Activated T-helper 17 cell treated with anti-CD3 and anti-CD28 coated beads, Interleukin-2, amount 50 U/mL, for 72 hours (primary cell): ENCODE data around the gene DUOX2. TPM values are rescaled to one million over a fixed set of nuclear protein-coding genes. Genes with fewer than 3 reads are reported as not detected.
"Not testable (repeated sequence)": the region's sequence is repeated elsewhere in the genome, so short reads cannot be mapped to it uniquely, and the experiment has no call there.

ENCODE experiments used
- ATAC-seq: fragments of 150-1000 bp; cut with Tn5 transposase; replicated peaks from 2 replicates; pipeline ENCODE4 v1.10.0; 2021; ENCODE audit warnings: mild to moderate bottlenecking, moderate library complexity
- H3K27ac Mint-ChIP-seq: one replicate; pipeline ENCODE4 v1.8.0; 2022; ENCODE audit warnings: mixed read lengths
- H3K27me3 Mint-ChIP-seq: one replicate; pipeline ENCODE4 v1.8.0; 2022; ENCODE audit warnings: mixed read lengths
- H3K36me3 Mint-ChIP-seq: one replicate; pipeline ENCODE4 v1.8.0; 2022; ENCODE audit warnings: low read depth, mild to moderate bottlenecking, mixed read lengths
- H3K4me1 Mint-ChIP-seq: one replicate; pipeline ENCODE4 v1.8.0; 2022; ENCODE audit warnings: mixed read lengths
- H3K4me3 Mint-ChIP-seq: one replicate; pipeline ENCODE4 v1.8.0; 2022; ENCODE audit warnings: mild to moderate bottlenecking, mixed read lengths
- H3K9me3 Mint-ChIP-seq: one replicate; pipeline ENCODE4 v1.8.0; 2022; ENCODE audit warnings: mixed read lengths
- total RNA-seq, 2 donors: library from RNA; stranded (reverse); gene quantifications; one replicate each; pipeline ENCODE4 v1.2.3, GENCODE V29; 2022

The DUOX2 gene
- total RNA-seq, 2 donors from 2014 or later = 0.21 TPM; not detected in 1

DNA sequence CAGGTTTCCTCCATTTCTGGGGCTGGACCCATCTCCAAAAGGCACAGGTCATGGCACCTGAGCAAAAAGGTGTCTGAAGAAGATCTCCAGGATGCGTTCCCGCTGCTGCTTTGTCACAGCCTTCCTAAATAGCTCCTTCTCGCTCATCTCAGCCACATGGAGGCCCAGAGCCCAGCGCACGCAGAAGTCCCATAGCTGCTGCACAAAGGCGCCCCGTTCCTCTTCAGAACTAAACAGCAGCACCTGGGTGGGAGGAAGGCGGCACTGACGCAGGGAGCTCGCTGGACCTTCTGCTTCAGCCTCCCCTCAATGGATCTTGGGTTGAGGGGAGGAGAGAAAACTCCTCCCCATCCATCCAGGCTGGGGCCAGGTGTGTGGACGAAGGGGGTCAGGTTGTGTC, 8.4 kb downstream of the DUOX2 start:
- H3K4me3 Mint-ChIP-seq = no peak overlapping the region
- H3K36me3 Mint-ChIP-seq = no peaks in the 10 kb centered on the region
- H3K27ac Mint-ChIP-seq = no peak overlapping the region
- H3K9me3 Mint-ChIP-seq = no peaks in the 10 kb centered on the region
- peaks cover 33% of the 10 kb centered on the region for H3K27me3 Mint-ChIP-seq
- no peak for ATAC-seq
- H3K4me1 Mint-ChIP-seq = no peaks in the 10 kb centered on the region

DNA sequence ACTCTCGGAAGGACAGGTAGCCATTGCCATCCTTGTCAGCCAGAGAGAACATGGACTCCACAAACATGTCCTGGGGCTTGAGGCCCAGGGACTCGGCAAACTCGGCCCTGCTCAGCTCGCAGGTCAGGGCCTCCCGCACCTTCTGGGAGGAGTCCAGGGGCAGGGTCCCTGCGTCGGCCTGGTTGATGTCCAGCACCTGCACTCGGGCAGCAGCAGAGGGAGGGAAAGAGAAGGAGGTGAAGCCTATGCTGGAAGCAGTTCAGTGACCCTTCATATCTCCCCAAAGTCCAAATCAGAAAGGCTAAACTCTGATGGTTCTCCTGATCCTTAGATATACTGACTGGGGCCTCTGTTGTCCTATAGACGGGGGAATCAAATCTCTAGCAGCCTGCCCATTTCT, 9.8 kb downstream of the DUOX2 start:
- not testable (repeated sequence) for H3K9me3 Mint-ChIP-seq, H3K27ac Mint-ChIP-seq

DNA sequence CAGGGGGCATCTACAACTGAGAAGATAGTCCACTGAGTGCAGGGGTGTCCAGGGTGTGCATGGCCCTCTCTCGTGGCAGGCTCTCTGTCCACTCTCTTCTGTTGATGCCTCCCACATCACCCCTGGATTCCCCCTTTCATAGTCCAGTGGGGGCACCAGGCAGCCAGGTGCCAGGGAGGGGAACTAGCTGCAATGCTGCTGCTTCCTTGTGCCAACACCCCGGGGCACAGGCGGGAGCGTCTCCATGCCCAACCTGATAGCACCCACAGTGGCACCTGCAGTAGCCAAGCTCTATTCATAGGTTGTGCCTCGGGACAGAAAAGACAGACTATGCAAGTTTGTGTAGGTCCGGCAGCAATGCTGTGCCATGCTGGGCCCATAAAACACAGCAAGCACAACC, 11.7 kb downstream of the DUOX2 start:
- Mint-ChIP-seq H3K36me3 (no peaks in the 10 kb centered on the region), H3K4me3 (no peak overlapping the region), H3K27me3 (peaks cover 14% of the 10 kb centered on the region), H3K27ac (no peak overlapping the region), H3K4me1 (no peaks in the 10 kb centered on the region), H3K9me3 (no peaks in the 10 kb centered on the region)
- no peak for ATAC-seq

More for the DNA sequence above, 9.8 kb downstream of the DUOX2 start:
- not testable (repeated sequence) for H3K4me1 Mint-ChIP-seq, ATAC-seq, H3K36me3 Mint-ChIP-seq, H3K4me3 Mint-ChIP-seq
- peaks cover 20% of the 10 kb centered on the region for H3K27me3 Mint-ChIP-seq

DNA sequence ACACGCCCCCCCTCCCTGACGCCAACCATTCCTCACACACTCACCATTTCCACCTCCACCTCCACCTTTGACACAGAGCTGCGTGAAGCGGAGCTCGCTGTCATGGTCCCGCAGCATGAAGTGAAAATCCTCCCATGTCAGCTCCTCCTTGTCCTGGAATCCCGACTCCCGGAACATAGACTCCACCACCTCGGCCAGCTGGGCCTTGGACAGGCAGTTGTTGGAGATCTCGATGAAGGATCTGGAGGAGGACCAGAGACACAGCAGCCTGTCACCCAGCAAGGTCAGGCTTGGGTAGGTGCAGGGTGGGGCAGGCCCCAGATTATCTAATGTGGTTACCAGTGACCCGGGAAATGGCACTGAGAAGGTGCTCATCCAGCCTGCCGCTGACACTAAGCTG, 12.2 kb downstream of the DUOX2 start:
- Mint-ChIP-seq H3K4me3 (no peak overlapping the region), H3K27ac (no peak overlapping the region), H3K36me3 (no peaks in the 10 kb centered on the region), H3K27me3 (peaks cover 11% of the 10 kb centered on the region), H3K9me3 (no peaks in the 10 kb centered on the region), H3K4me1 (no peaks in the 10 kb centered on the region)
- no peak for ATAC-seq

DNA sequence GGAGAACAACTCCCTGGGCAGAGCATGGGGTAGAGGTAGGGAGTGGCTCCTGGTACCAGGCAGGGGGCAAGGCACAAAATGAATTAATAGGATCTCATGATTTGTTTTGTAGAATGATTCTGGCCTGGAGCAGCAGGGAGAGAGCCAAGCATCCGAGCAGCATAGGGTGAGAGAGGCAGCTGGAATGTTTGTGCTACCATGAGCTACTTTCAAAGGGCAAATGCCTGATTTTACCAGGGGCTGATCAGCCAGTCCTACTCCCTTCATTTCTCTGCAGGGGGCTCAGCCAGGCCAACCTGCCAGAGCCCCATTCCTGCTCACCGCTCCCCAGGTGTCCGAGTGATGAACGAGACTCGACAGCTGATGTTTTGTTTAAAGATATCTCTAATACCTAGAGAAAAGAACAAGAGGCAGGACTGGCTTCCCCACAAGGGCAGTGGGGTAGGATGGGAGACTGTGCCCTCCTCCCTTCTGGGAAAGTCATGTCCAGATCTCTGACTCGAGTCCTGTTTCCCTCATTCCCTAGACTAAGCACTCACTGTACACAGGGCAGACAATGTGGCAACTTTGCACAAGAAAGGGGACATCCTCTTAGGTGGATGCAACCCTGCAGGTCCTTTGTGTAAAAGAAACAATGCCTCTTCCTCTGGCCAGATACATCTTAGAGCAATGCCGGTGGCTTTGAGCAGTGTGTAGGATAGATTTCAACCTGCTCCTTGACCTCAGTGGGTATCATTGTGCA, 12.9 kb downstream of the DUOX2 start:
- peaks cover 8% of the 10 kb centered on the region for H3K27me3 Mint-ChIP-seq
- no peak for ATAC-seq
- H3K36me3 Mint-ChIP-seq = no peaks in the 10 kb centered on the region
- no peak overlapping the region for H3K27ac Mint-ChIP-seq
- H3K4me3 Mint-ChIP-seq = no peak overlapping the region
- H3K9me3 Mint-ChIP-seq = no peaks in the 10 kb centered on the region
- H3K4me1 Mint-ChIP-seq = no peaks in the 10 kb centered on the region

DNA sequence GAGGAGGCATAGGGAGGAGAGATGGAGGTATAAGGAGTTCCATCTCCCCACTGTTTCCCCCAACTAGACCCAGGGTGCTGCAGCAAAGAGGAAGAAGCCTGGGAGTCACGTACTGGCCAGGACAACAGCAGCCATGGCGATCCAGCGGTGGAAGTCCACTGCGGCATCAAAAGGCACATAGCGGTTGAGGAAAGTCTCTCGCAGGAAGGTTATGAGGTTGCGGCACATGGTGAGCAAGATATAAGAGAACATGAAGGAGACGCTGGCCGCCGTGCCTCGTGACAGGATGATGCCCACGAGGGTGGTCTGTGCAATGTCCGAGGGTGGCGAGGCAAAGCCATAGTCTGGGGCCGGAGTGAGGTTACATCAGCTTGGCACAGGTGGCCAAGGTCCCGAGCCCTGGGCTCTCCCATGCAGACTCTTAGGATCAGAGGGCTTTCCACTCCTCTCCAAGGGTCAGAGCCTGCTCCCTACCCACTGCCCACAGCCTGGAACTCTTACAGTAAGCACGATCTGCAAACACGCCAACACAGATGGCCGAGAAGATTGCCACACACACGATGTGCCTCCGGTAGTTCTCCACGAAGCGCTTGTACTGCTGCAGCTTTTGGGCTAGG, 14.3 kb downstream of the DUOX2 start:
- Mint-ChIP-seq H3K27ac (no peak overlapping the region), H3K36me3 (no peaks in the 10 kb centered on the region), H3K27me3 (peaks cover 8% of the 10 kb centered on the region), H3K4me1 (no peaks in the 10 kb centered on the region), H3K4me3 (no peak overlapping the region), H3K9me3 (no peaks in the 10 kb centered on the region)
- no peak for ATAC-seq

DNA sequence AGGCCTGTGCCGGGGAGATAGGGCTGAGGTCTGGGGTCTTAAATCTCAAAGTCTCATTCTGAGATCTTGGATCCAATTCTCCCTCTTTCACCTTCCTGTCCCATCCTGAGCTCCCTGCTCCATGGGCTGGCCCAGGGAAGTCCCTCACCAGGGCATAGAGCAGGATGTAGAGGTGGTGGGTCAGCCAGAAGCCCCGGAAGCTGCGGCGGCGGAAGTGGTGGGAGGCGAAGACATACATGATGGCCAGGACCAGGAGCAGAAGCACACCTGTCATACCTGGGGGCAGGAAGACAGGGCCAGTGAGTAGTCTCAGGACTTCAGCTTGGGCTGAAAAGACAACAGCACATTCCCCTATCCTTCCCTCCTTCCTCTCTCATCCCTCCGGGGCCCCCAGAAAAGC, 16.5 kb downstream of the DUOX2 start:
- no peak overlapping the region for H3K4me3 Mint-ChIP-seq
- H3K27ac Mint-ChIP-seq = no peak overlapping the region
- H3K4me1 Mint-ChIP-seq = no peaks in the 10 kb centered on the region
- H3K36me3 Mint-ChIP-seq = no peaks in the 10 kb centered on the region
- no peak for ATAC-seq
- H3K9me3 Mint-ChIP-seq = no peaks in the 10 kb centered on the region
- H3K27me3 Mint-ChIP-seq = no peaks in the 10 kb centered on the region

DNA sequence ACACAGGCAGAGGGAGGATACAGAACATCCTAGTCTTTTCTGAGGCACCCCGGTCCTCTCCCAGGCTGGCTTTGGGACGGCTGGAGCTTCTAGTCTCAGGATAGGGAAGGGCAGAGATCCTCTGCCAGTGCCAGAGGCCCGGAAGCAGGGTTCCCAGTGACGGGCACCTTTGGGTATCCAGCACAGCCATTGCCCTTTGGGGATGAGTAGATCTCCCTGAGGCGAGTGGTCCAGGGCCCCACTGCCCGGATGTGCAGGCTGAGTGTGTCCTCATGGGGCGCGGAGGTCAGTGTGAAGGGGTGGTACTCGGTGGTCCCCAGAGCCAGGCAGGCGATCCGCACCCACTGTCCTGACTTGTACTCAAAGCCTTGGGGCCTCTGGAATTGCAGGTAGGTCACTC, 18.3 kb downstream of the DUOX2 start:
- H3K27ac Mint-ChIP-seq = no peak overlapping the region
- H3K36me3 Mint-ChIP-seq = no peaks in the 10 kb centered on the region
- H3K9me3 Mint-ChIP-seq = no peaks in the 10 kb centered on the region
- no peak for ATAC-seq
- no peak overlapping the region for H3K4me3 Mint-ChIP-seq
- no peaks in the 10 kb centered on the region for H3K4me1 Mint-ChIP-seq
- H3K27me3 Mint-ChIP-seq = peaks cover 11% of the 10 kb centered on the region

DNA sequence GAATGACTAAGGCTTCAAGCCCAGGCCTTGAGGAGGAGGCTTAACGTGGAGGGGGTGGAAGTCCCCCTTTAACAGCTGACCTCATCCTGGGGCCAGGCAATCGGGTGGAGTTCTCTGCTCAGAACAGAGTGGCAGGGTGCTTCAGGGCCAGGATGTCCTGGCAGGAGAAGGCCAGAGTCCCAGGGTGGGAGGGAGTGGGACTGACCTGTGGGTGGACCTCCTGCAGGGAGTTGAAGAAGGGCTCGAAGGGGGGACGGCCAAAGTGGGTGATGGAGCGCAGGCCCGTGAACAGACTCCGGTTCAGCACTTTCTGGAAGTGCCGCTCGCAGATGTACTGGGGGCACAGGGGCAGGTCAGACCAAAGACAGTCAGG, 19.6 kb downstream of the DUOX2 start:
- no peak overlapping the region for H3K27ac Mint-ChIP-seq
- ATAC-seq = no peak
- H3K36me3 Mint-ChIP-seq = no peaks in the 10 kb centered on the region
- H3K4me3 Mint-ChIP-seq = no peak overlapping the region
- H3K9me3 Mint-ChIP-seq = no peaks in the 10 kb centered on the region
- H3K27me3 Mint-ChIP-seq = peaks cover 20% of the 10 kb centered on the region
- H3K4me1 Mint-ChIP-seq = no peaks in the 10 kb centered on the region

DNA sequence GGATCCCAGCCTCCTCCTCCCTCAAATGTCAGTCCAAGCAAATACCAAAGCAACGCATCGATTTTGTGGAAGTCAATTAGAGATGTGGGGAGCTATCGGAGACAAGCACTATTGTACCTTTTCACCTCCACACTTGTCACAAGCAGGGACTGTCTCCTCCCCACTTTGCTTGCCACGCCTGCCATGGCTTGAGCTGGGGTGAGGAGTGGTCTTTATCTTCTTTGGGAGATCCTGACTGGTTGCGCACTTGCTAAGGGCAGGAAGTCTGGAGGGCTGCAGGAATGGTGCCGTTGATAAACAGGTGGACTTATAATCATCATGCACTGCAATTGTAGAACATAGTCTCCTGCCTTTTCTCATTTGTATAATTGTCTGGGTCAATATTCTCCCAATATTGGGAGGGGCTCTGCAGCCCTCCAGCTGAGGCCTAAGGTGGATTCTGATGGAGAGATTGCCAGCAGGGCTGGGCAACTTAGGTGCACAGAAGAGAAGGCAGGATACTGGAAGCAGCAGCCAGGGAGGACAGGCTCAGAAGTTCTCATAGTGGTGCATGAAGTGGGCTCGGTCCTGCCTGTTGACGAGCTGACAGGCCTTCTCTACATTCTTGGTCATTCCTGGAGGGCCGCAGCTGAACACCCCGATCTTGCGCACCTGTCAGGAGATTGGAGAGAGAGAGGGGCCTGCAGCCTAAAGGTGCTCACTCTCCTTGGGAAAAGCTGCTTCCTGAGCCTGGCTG, 20.2 kb downstream of the DUOX2 start:
- ATAC-seq = no peak
- Mint-ChIP-seq H3K27me3 (peaks cover 22% of the 10 kb centered on the region), H3K36me3 (no peaks in the 10 kb centered on the region), H3K27ac (no peak overlapping the region), H3K4me1 (no peaks in the 10 kb centered on the region), H3K4me3 (no peak overlapping the region), H3K9me3 (no peaks in the 10 kb centered on the region)

DNA sequence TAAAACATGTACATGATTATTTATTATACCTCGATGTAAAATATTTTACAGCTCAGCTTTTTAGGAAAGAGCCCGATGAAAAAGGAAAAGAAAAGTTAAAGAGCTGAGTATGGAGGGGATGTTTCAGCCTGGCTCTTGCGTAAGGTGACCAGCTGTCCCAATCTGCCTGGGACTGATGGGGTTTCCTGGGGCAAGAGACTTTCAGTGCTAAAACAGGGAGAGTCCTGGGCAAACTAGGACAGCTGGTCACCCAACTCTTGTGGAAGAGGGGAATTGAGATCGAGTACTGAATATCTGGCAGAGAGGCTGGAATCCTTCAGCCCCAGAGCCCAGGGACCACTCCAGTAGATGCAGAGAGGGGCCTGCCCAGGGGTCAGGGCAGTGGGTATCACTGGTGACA, 21.0 kb downstream of the DUOX2 start:
- H3K36me3 Mint-ChIP-seq = no peaks in the 10 kb centered on the region
- H3K9me3 Mint-ChIP-seq = no peaks in the 10 kb centered on the region
- H3K4me3 Mint-ChIP-seq = no peak overlapping the region
- no peak overlapping the region for H3K27ac Mint-ChIP-seq
- H3K4me1 Mint-ChIP-seq = no peaks in the 10 kb centered on the region
- H3K27me3 Mint-ChIP-seq = peaks cover 23% of the 10 kb centered on the region
- no peak for ATAC-seq

DNA sequence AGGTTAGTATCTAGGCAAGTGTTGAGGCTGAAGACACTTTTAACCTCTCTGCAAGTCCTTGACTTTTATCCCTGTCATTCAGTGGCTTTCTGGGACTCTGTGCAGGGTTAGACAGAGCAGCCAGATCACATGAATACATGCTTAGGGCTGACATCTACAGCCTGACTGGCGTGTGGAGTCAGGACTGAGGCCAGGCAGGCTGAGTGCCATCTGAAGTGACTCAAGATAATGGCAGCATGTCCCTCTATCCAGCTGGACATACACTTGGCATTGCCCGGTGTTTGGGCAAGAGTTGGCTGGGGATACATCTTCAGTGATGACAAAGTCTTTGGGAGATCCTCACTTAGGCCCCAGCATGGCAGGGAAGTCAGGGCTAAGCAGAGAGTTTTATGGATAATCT, 22.4 kb downstream of the DUOX2 start:
- Mint-ChIP-seq H3K9me3 (no peaks in the 10 kb centered on the region), H3K36me3 (no peaks in the 10 kb centered on the region), H3K27ac (no peak overlapping the region), H3K4me1 (no peaks in the 10 kb centered on the region), H3K27me3 (peaks cover 28% of the 10 kb centered on the region), H3K4me3 (no peak overlapping the region)
- ATAC-seq = no peak

DNA sequence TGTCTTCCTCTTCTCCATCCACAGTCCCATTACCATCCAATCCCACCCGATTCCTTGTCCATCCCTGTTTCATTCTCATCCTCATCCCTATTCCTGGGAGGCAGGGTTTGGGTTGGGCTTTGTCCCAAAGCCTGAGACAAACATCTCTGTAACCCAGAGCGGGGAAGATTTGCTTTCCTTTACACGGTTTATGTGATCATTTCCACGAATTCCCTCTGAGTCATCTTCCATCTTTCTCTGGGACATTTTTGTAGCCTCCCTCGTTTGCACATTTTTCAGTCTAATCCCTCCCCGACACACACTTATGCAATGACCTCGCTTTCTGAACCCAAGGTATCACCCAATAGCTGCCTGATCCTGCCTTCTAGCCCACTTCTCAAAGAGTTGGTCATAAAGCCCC, 22.8 kb downstream of the DUOX2 start:
- H3K27me3 Mint-ChIP-seq = peaks cover 28% of the 10 kb centered on the region
- H3K4me3 Mint-ChIP-seq = no peak overlapping the region
- H3K9me3 Mint-ChIP-seq = no peaks in the 10 kb centered on the region

DNA sequence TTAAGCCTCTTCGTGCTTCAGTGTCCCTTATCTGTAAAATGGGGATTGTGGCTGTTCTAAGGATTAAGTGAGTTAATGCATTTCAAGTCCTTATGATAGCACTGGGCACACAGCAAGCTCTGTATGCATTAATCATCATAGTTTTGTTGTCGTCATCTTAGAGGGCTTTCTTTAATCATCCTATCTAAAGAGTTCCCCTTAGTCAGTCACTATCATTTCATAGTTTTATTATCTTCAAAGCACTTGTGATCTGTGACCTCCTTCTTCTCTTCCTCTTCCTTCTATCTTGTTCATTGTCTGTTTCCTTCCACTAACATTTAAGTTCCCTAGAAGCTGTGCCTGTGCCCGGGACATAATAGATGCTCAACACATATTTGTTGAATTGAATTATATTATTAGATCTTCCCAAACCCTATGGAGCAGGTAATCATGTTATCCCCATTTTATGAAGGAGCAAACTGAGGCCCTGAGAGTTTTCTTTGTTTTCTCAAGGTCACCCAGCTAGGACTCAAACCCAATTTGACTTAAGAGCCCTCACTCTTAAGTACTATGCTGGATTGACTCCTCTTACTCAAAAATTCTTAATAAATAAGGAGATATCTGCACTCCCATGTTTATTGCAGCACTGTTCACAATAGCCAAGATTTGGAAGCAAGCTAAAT, 24.1 kb downstream of the DUOX2 start:
- Mint-ChIP-seq H3K27me3 (peaks cover 34% of the 10 kb centered on the region), H3K36me3 (no peaks in the 10 kb centered on the region), H3K27ac (no peak overlapping the region), H3K4me3 (no peak overlapping the region), H3K4me1 (no peaks in the 10 kb centered on the region), H3K9me3 (no peaks in the 10 kb centered on the region)
- no peak for ATAC-seq

More for the DNA sequence above, 22.8 kb downstream of the DUOX2 start:
- Mint-ChIP-seq H3K36me3 (no peaks in the 10 kb centered on the region), H3K4me1 (no peaks in the 10 kb centered on the region), H3K27ac (no peak overlapping the region)
- ATAC-seq = no peak
